HG02763 (cell line): ENCODE measurements around the gene ADAT1.
"Not testable (repeated sequence)": the region's sequence is repeated elsewhere in the genome, so short reads cannot be mapped to it uniquely, and the experiment has no call there.

Experiments
- ATAC-seq: cut with Tn5 transposase; IDR thresholded peaks from one replicate; pipeline ENCODE4 v1.9.1; 2021; ENCODE audit warnings: mild to moderate bottlenecking, moderate library complexity; ENCODE audit not compliant: unreplicated experiment

ADAT1 gene

DNA sequence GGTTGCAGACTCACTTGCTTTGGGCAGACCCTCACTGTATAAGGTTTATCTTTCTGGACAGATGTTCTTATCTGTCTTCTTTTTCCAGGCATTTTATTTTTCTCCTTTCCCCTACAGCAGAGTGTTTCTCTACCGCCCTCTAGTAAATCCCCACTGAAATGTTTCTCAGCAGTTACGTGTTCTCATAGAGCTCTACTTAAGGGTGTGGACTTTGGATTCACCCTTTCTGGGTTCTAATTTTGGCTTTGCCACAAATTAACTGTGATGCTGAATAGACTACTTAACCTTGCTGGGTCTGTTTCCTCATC lies 2.0 kb downstream of the ADAT1 start:
- no peak for ATAC-seq

DNA sequence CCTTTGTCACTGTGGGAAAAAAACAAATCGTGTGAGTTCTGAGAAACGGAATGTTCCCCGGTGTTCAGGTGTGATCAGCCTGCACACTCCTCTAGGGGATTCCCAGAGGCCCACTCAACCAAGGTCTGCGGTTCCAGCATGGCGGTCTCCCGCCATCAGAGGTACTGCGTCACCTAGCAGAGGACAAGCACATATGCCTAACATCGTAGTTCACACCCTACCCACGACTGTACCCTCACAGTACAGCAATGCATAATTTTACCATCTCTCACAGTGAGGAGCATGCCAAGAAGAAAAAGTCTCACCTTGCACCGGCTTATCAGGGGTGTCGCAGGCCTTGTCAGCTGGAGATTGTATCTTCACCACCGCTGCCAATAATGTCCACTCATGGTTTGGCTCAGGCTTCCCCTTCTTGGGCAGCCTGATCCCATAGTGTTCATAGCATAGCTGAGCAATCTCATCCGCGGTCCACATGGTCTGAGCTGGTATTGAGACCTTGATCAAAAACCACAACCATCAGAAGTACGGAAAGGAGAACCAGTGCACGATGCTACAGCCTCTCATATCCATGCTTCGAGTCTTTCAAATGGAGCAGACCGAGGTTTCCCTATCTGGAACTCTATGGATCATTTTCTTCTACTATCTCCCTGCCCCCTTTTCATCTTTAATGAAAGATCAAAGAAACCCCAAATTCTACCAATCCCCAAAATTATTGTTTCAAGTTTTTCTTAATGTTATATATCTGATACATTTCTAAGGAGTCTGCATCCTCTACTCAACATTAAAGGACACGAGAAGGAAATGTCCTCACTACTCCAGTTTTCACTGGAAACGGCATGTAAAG lies 2.5 kb downstream of the ADAT1 start:
- ATAC-seq, result no peak

DNA sequence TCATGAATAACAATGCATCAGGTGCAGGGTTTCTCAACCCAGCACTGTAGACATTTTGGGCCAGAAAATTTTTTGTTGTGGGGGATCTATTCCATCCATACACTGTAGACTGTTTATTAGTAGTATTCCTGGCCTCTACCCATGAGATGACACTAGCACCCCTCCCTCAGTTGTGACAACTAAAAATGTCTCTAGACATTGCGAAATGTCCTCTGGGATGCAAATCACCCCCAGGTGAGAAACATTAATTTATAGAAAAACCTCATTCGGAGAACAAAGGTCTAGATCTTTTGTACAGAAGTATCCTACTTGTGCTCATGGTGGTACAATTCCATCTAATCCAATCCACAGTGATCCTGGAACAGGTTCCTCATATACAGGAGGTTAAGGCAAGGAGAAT lies 4.3 kb downstream of the ADAT1 start:
- no peak for ATAC-seq

- no peak for ATAC-seq
These were observed 6.0 kb downstream of the ADAT1 start for GRCh38 chr16:75617121-75617520.

- ATAC-seq, result no peak
These were observed 6.5 kb downstream of the ADAT1 start for GRCh38 chr16:75616521-75617010.

DNA sequence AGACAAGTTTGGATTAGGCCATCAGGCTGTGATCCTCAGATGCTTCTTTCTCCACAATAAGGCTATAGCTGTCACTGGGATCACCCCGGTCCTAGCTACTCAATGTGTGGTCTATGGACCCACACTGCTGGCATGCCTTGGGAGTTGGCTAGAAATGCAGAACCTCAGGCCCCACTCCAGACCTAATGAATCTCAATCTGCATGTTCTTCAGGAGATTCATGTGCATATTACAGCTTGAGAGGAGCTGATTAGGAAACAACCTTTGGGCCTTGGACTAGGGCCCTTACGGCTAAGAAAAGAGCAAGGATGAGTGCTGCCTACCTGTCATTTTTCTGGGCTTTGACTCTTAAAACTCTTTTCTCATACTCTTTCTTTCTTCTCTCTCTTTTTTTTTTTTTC lies 7.5 kb downstream of the ADAT1 start:
- ATAC-seq, result no peak

- ATAC-seq, result no peak
These were observed 8.8 kb downstream of the ADAT1 start for GRCh38 chr16:75614066-75614897.

- ATAC-seq, result no peak
These were observed 16.6 kb downstream of the ADAT1 start for GRCh38 chr16:75606507-75606906.

DNA sequence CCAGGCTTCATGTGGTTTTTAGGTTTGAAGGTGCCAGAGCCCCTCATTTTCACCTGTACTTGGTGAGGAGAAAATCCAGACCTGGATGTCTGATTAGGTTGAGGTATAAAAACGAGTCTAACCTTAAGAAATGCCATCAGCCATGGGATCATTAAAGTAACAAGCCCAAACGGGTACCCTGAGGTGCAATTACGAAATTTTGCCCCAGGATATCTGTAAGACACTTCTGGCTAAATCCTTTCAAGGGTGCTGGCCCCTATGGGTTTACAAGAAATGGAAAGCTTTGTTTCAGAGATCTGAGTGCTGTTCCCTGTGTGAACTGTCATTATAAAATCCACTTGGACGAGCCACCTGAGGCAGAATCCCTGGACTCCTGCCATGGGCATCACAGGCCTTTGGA lies 19.8 kb downstream of the ADAT1 start:
- ATAC-seq, result no peak

DNA sequence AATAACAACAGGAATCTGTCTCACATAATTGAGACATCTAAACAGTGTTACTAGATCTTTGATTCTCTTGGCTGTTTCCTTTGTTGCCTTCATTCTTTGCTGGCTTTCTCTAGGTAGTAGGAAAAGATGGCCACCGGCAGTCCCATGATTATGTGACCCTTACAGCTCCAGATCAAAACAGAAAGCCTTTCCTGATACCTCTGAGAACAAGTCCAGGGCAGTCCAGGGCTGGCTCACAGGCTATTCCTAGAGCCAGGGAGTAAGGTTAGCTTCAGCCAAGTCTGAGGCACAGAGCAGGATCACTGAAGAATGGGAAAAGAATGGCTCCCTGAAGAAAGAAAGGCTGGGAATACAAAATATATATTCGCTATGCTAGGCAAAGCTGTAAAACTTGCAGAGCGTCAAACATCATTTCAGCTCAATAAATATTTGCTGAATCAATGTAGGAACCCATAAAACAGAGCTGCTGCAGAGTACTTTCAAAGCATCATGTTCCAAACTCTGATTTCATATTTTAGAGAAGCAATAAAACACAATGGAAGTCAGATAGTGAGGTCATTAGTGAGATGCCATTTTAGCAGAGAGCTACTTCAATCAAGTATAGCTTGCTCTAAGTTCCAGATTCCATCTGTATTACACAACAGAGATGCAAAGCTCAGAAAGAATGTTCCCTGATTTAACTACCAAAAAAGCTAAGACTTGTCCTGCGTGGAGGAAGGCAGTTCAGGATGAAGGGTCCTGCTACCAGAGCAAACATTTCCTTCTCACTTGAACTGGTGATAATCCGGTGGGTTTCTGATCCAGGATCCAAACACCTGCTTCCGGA lies 23.4 kb downstream of the ADAT1 start:
- no peak for ATAC-seq

GRCh38 chr16:75593825-75594820 lies 29.0 kb downstream of the ADAT1 start:
- ATAC-seq, result no peak

GRCh38 chr16:75593308-75593707 lies 29.8 kb downstream of the ADAT1 start:
- no peak for ATAC-seq

- ATAC-seq, result not testable (repeated sequence)
These were observed 31.2 kb downstream of the ADAT1 start for GRCh38 chr16:75591927-75592326.

DNA sequence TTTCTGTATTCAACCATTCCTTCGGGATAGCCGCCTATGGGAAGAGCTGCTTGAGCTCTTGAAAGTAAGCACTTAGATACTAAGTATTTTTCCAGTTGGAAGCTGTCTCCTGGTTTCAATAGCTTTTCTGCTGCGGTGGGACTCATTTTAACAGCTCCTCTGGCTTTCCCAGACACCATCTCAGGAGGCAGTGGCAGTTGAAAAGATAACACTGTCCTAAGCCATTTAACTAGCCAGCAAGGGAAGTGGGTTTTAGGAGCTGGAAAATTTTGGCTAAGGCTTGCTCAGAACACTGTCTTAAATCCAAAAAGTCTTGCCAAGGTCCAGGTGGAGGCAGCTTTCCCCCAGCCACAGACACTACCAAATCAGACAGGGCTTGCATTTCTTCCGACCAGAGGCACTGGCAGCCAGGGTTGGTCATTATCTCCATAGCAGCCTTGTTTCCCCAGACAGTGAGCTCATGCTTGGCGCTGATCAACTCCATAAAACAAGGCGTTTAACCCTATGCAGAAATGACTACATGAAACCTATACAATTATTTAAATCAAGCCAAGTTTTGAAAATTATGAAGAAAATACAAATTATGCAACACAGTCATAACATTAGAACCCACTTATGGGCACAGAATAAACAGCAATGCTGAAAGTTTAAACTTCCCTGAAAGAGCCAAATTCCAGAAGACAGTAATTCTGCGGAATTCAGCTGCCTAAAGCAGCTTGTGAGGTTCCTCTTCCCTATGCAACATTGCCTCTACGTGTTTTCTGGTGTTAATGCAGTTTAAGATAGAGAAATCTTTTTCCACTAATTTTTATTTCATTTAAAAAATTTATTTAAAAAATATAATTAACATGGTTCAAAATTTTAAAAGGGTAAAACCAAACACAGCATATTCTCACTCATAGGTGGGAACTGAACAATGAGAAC lies 31.9 kb downstream of the ADAT1 start:
- ATAC-seq, result no peak

- ATAC-seq, result no peak
These were observed 33.8 kb downstream of the ADAT1 start for GRCh38 chr16:75589306-75589705.

DNA sequence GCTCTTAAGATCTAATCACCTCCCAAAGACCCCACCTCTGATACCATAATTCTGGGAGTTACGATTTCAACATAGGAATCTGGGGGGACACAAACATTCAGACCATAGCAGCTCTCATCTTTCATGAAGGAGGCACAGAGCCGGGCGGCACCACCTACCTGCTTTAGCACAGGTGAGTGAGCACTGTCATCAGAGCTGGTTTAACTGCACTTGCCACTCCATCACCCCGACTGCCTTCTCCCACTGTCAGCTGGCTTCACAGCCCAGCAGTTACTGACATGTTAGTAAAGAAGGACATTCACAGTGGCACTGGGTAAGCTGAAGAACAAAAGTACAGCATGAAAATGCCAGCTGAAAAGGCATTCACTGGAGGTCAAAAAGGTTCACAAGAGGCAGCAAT lies 34.4 kb downstream of the ADAT1 start:
- ATAC-seq, result no peak

DNA sequence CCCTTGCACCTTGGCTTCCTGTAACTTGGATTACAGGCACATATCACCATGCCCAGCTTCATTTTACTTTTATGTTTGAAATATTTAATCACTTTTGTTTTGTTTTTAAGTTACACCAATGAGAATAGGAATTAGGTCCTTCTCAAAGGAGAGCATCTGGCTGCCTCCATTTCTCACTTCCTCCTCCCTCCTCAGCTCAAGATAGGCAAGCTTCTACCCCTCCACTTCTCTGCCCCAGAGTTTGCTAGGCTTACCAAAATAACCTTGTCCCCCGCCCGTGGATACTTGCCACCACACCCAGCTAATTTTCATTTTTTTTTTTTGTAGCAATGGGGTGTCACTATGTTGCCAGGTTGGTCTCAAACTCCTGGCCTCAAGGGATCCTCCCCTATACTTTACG lies 39.0 kb downstream of the ADAT1 start:
- no peak for ATAC-seq

- ATAC-seq, result no peak
These were observed 43.7 kb downstream of the ADAT1 start for GRCh38 chr16:75579281-75579834.

DNA sequence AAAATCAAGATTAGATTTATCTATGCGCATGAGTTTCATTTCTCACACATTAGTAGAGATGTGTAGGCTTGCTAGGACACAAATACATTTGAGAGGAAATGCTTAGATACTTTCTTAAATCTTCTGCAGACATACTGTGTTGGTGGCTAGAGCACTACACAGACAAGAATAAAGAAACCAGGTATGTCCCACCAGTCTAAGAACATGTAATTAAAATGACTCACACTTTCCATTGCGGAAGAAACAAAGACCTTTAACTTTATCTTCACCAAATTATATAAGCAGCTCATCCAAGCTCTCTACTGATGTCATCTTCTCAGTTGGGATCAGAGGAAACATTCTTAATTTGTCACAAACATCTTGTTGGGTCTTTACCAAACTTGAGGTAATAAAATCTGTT lies 44.4 kb downstream of the ADAT1 start:
- no peak for ATAC-seq
